ENCODE data around the gene F5.

The F5 gene

DNA sequence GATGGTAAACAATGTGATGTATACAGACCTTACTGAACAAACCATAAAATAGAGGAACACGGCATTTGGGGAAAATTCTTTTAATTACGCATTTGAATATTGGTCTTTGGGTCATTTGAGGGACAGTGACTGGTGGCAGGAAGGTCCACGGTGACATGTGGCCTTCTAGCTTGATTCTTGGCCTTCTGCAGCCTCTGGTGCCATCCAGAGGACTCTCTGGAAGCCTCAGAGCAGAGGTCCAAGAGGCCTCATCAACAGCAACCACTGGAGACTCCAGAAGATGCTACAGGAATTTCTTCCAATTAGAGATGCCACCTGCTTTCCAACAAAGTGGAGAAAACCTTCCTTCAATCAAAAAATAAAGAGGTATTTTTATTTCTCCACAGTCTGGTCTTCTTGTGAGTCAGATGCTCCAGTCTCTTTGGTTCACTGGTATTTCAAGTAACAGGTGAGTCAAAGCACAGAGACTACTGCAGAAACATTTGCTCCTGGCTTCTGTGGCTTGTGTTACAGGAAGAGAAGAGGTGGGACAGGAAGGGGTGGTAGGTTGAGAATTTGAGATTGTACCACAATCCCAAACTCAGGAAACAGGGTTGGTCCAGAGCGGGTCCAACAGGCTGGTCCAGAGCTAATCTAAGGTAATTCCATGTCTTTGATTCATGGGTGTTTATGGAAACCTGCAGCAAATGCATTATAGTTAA, 2.7 kb upstream of the F5 start:
- DNase-seq (ENCODE audit: low read depth, low spot score) = no peak

DNA sequence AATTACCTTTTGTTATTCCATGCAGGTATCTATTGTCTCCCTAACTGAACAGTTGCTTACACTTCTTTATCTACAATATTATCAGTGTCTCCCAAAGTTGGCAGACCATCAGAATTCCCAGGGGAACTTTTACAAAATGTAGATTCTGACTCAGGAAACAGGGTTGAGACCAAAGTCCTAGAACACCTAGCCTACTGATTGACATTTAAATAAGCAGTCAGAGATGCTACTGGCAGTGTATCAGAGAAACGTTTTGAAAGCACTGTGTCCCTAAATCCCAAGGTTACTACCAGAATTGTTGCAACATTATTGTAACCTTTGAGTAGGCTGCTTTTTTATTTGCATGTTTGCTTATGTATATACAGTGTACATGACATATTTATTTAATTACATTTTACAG, 1.8 kb upstream of the F5 start:
- DNase-seq (ENCODE audit: low read depth, low spot score) = no peak

DNA sequence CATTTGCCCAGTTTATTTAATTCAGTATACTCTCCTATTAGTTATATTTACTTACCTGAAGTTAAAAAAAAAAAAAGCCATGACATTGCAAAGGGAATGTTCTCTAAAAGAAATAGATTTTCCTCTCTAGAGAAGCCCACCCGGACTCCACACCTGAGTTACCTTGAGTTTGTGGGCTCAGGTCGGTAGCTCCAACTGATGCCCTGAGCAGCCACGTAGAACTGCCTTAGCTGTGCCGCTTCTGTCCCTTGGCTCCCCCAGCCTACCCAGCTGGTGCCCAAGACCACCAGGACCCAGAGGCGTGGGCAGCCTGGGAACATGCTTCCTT, 250 bp downstream of the F5 start:
- no peak for DNase-seq (ENCODE audit: low read depth, low spot score)

DNA sequence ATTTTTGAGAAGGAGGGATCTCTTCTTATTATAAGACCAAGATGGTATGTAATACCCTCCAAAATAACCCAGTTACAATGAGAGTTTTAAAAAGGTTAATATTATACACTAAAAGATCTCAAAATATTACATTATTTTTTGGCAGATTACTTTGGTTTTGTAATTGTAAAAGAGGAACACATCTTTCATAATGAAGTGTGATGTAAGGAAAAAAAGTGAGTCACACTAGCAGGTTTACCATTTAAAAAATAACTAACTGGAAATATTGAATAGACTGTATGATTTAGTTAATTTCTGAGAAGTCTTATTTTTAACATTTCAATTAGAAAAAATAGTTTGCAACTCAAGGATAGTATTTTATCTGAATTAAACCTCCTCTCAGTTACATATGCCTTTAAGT, 1.1 kb downstream of the F5 start:
- no peak for DNase-seq (ENCODE audit: low read depth, low spot score)

DNA sequence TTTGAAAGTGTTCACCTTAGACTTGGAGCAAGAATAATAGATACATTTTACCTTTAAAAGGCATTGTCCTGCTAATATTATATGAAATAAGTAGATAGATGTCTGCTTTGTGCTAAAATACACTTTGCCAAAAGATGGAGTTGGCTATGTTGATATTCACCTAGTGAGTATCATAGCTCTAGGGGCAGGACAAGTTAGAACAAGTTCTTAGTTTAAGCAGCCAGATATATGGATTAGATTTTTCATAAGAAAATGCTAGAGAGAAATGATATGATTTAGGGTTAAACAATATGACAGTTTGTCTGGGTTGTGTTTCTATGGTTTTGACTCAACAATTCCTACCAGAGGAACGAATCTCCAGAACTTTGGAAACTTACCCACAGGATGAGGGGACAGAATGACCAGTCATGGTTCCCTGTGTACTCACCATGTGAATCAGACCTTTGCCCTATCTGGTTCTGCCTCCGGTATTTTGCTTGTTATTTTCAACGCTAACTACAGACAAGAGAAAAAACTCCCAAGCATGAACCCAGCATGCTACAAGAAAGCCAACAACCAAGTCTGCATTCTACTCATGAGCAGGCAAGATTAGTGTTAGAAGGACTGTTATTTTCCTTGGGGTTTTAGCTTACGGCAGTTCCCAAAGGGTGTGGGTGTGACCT, 1.7 kb downstream of the F5 start:
- DNase-seq (ENCODE audit: low read depth, low spot score) = no peak

DNA sequence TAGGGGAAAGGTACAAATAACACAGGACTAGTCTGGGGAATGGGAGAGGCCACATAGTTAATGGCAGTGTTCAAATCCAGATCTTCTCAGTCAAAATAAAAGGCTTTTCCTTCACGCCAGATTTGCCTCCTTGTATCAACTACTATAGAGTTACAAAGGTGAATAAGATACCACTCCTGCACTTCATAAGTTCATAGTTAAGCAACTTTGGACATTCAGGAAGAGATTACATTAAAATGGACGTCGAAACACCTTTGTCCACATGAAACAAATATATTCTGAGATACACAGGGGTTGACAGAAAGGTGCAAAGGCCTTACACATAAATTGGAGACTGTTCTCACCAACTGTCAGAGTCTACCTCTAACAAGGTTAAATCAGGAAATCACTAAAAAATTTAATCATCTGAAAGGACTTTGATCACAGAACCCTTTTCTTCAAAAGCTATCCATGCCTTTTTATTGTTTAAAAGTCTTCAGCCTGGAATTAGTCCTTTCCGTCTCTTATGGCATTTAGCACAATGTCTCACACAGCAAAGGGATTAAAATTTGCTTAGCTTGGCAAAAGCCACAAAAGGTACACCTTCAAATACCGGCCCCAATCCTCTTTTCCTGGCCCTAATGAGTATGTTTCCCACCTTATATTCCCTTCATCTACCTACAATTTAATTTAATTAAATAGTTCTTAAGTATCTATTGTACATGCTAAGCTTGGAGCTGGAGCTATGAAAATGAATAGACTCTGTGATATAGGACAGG, 8.1 kb downstream of the F5 start:
- DNase-seq (ENCODE audit: low read depth, low spot score) = no peak

DNA sequence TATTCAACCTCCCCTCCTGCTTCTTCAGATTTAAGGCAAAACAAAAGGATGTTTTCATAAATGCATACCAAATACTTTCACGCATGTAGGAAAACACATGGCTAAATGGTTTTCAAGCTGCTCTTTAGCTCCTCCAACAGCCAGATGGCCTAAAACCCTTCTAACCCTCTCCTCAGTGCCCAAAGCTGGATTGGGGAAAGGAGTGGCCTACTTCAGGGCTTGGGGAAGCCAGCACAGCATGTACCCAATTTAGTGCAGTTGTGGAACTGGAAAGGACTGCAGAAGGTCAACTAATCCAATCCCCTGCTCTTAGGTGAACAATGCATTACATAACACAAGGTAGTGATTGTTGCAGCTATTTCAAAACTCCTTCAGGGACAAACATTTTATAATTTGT, 9.3 kb downstream of the F5 start:
- no peak for DNase-seq (ENCODE audit: low read depth, low spot score)

DNA sequence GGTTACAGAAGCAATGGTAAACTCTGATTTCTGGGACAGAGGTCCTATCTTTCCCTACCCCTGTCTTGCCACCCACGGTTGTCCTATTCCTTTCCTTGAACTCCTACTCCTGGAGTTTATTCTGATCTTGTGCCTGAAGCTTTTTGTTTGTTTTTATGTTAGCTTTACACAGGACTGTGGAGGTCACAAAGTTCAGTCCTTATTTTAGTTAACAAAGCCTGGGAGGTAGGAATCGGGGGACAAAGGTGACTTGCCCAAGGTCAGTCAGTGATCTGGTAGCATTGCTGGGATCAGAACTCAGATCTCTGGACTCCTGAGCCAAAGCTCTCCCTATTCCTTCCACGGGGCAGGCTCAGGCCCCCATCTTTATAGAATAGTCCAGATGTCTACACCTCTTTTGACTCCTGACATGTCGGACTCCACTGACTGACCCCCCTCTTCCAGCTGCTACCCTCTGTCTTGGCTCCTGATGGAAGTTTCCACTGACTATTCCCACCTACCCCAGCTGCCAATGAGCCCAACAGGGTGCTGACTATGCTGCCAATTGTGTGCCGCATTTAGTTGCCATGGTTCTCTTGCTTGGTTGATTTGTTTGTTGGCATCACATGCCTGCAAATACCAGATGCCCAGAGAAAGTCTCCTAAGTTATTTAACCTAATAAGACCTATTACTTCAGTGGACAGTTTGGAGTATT, 9.9 kb downstream of the F5 start:
- no peak for DNase-seq (ENCODE audit: low read depth, low spot score)

DNA sequence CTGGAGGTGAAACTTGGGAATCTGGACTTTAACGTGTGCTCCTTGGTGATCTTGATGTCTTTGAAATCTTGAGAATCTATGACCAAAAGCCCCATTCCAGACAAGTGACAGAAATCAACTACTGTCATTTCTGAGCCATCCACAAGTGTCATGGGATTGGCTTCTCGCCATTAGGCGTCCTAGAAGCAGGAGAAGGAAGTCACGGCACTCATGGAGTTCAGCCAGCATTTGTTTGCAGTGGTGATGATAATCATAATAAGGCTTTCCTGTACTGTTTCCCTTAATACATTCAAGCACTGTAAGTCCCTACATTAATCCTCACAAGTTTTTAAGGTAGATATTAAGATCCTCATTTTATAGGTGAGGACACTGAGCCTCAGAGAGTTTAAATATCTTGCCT, 11.9 kb downstream of the F5 start:
- DNase-seq (ENCODE audit: low read depth, low spot score) = no peak

DNA sequence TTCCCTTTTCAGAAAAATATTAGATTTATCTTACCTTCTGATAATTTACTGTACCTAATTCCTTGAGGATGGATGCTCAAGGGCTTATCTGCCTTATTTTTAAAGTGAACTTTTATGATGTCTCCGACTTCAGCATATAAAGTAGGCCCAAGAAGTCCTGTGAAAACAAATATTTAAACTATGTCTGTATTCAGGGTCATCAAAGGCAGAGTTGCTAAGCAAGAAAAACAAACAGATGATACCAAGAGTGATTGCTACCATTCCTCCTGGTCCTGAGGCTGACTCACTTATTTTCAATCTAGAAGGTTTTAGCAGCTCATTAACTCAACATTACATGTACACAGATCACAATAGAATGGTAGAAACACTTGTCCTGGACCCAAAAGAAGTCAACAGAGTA, 14.1 kb downstream of the F5 start:
- peak; percentile 18 for DNase-seq (ENCODE audit: low read depth, low spot score)

DNA sequence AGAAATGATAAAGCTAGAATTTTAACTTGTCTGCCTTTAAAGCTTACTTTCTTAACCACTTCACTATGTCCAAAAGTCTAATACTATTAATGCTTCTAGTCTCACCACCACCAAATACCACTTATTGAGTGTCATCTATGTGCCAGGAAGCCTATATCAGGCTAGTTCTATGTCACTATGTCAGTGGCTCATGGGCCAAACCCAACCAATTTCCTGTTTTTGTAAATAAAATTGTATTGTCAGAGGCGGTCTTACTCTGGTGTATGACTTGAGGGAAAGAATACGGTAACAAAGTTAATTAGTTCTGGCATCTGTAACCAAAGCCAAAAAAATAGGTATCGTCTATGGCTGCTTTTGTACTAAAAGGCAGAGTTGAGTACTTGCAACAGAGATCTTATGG, 14.8 kb downstream of the F5 start:
- no peak for DNase-seq (ENCODE audit: low read depth, low spot score)

DNA sequence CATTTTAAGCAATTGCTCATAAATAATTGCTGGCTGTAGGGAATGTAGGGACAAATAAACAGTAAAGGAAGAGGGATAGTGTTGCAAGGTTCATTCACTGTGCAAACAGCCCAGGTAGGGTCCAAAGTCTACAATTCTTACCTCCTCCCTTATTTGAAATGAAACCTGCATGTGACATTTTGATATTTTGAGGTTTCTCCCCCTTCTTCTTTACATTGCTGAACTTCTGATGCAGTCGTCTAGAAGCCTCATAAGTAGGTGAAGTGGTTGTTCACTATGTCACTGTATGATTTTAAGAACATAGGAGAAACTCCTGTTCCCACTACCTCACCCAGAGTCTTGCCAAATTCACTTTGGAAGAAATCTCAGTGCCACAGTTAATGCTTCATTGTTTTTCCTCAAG, 16.1 kb downstream of the F5 start:
- DNase-seq (ENCODE audit: low read depth, low spot score) = no peak

DNA sequence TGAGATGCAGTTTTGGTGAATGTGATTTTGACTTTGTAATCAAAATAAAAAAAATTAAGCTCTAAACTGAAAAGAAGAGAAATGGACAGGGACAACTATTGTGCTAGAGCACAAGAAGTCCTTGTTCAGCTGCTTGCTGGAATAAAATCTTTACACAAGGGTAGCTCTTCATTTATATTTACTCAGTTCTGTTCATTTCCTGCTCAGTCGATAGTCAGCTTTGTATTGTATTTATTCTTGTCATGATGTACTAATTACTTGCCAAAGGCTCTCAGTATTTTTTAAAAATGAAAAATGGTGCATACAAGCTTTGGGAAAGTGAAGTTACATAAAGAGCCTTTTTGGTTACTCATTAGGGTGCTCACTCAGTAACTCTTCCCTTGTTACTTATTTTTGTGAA, 17.8 kb downstream of the F5 start:
- no peak for DNase-seq (ENCODE audit: low read depth, low spot score)

DNA sequence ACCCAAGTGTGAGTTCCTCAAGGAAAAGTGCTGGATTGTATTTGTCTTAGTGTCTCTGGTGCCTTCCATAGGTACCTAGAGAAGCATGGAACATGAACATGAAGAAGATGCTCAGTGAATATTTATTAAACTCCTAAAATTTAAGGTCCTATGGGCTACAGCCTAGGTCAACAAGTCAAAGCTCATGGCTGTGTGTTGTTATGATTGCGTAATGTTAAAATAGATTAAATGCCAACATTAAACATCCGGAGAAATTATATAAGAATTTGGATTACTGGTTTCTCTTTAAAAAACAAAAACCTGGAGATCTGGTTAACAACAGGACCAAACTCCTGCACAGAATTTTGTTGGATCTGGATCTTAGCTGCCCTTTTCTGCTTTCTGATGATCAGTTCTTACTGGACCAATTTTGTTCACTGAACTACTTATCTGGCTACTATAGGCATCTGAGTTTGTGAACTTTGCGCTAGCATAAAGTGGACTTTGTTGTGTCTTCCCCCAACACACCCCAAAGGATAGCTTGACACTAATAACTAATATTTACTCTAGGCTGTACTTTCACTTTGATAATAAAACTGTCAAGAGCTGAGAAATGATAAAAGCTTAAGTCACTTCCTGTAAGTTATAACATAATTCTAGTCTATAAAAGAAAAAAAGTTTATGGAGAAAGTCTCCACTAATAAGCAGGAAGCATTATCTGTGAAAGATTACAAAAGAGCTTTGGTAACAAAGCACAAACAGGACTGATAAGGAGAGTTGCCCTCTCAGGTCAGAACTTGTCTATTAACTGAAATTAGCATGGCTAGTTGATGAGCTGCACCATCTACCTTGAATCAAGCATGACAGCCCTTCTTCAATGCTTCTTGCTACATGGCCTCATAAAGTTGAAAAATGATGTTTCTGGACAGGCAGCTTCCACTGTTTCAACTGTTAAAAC, 20.7 kb downstream of the F5 start:
- DNase-seq (ENCODE audit: low read depth, low spot score) = no peak

DNA sequence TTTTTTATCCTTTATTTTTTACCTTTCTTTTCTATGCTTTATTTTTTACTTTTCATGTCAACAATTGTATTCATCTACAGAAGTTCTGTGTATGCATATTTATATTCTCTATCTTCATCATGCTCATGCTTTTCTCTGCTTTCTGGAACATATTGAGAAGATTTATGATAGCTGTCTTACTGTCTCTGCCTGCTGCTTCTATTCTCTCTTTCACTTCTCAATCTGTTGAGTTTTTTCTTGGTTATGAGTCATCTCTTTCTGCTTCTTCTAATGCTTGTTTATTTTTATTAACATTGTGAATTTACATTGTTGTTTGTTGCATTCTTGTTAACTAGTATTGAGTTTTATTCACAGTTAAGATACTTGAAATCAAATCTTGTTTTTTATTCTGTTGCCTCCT, 22.6 kb downstream of the F5 start:
- DNase-seq (ENCODE audit: low read depth, low spot score) = no peak

DNA sequence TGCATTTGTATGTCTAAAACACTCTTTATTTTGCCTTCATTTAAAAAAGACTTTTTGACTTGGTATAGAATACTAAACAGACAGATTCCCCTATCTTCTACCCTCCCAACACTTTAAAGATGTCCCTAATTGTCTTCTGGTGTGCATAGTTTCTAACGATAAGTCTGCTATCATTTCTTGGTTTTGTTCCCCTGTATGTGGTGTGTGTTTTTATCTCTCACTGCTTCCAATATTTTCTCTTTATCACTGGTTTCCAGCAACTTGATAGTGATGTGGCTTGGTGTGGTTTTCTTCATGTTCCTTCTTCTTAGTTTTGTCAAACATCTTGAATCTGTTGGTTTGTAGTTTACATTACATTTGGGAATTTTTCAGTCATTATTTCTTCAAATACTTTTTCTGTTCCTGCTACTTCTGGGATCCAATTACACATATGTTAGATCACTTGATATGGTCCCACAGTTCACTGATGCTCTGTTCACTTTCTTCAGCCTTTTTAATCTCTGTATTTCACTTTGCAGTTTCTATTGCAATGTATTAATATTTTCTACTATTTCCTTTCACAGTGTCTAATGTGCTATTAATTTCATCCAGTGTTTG, 23.2 kb downstream of the F5 start:
- DNase-seq (ENCODE audit: low read depth, low spot score) = no peak

DNA sequence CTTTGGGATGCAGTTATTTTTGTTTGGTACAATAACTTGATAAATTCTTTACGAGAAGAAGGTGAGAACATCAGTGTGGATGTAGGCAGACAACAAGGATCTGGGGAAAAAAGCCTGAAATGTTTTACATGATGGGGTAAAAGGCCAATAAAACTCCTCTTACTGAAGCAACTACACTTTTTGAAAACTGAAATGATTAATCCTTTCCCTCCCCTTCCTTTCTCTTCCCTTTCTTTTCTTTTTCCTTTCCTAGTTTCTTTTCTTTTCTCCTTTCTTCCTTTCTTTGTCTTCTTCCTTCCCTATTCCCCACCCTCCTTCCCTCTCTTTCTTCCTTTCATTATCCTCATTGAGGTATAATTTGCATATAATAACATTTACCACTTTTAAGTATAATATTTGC, 24.6 kb downstream of the F5 start:
- no peak for DNase-seq (ENCODE audit: low read depth, low spot score)

DNA sequence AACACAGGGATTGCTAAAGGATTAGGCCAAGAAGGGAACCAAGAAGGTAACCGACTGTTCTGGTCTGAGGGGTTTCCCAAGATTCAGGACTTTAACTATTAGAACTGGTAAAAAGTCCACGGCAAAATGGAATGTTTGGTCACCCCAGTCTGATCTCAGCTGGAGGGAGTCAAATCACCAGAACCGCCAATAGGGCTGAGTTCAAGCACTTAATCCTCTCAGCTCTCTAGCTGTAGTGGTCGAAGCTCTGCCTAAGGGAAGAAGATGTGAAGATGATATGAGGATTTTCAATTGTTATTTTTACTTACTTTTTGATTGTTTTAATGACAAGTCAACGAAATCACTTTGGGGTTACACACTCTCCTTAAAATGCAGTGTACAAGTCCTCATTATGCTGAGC, 29.1 kb downstream of the F5 start:
- no peak for DNase-seq (ENCODE audit: low read depth, low spot score)

DNA sequence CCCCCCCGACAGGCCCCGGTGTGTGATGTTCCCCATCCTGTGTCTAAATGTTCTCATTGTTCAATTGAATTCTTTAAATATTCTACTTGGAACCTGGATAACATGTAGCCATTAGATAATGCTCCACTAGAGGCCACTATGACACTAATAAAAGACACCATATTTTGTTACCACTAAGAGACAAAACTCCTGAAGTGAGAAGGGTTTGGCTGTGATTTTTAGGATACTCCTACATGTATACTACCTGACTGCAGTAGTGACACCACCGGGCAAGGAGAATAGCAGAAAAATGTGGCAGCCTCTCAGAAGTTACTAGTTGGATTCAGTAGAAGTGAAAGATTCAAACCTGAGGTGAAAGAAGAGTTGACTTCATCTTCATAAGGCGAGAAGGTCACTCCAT, 36.0 kb downstream of the F5 start:
- DNase-seq (ENCODE audit: low read depth, low spot score) = peak; percentile 55

DNA sequence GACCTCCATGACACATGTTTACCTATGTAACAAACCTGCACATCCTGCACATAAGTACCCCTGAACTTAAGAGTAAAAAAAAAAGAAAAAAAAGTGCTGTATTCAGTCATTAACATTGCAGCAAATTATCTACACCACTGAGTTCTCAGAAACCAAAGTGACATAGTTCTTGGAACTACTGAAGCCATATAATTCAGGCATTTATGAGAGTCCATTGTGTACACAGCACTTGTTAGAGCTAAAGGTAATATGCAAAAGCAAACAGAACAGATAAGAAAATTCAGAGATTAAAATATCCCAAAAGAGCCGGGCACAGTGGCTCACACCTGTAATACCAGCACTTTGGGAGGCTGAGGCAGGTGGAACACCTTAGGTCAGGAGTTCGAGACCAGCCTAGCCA, 38.0 kb downstream of the F5 start:
- DNase-seq (ENCODE audit: low read depth, low spot score) = no peak
